ENCODE data around the gene OR2AG2. TPM values are rescaled to one million over a fixed set of nuclear protein-coding genes. Genes with fewer than 3 reads are reported as not detected.

Gene OR2AG2
- total RNA-seq, 1 donor from 2014 or later, result 0.54 TPM

GRCh38 chr11:6778518-6778917 lies 6.7 kb upstream of the OR2AG2 start:
- Mint-ChIP-seq H3K36me3 (ENCODE audit: low read depth) (no peaks in the 10 kb centered on the region), H3K4me3 (no peak overlapping the region), H3K27me3 (ENCODE audit: low read depth) (no peaks in the 10 kb centered on the region), H3K4me1 (no peaks in the 10 kb centered on the region), H3K9me3 (no peaks in the 10 kb centered on the region), H3K27ac (ENCODE audit: unreplicated experiment) (no peak overlapping the region)
- TF ChIP-seq CTCF (conservative IDR thresholded peaks at IDR 0.05), result no peak
- DNase-seq (ENCODE audit: low read depth, low spot score), result no peak

GRCh38 chr11:6757373-6757967 lies 14.3 kb downstream of the OR2AG2 start:
- Mint-ChIP-seq H3K36me3 (ENCODE audit: low read depth) (peaks cover under 1% of the 10 kb centered on the region), H3K4me3 (no peak overlapping the region), H3K27me3 (ENCODE audit: low read depth) (no peaks in the 10 kb centered on the region), H3K4me1 (peaks cover 9% of the 10 kb centered on the region), H3K27ac (ENCODE audit: unreplicated experiment) (no peak overlapping the region), H3K9me3 (peaks cover 6% of the 10 kb centered on the region)
- DNase-seq (ENCODE audit: low read depth, low spot score), result peak; percentile 48
- peak; percentile 69 for TF ChIP-seq CTCF (conservative IDR thresholded peaks at IDR 0.05)

GRCh38 chr11:6755953-6756347 lies 15.8 kb downstream of the OR2AG2 start:
- no peak for DNase-seq (ENCODE audit: low read depth, low spot score)
- no peak overlapping the region for H3K4me3 Mint-ChIP-seq
- no peaks in the 10 kb centered on the region for H3K27me3 Mint-ChIP-seq (ENCODE audit: low read depth)
- peaks cover 9% of the 10 kb centered on the region for H3K4me1 Mint-ChIP-seq
- no peaks in the 10 kb centered on the region for H3K36me3 Mint-ChIP-seq (ENCODE audit: low read depth)
- H3K9me3 Mint-ChIP-seq, result no peaks in the 10 kb centered on the region
- H3K27ac Mint-ChIP-seq (ENCODE audit: unreplicated experiment), result no peak overlapping the region
- no peak for TF ChIP-seq CTCF (conservative IDR thresholded peaks at IDR 0.05)

- DNase-seq (ENCODE audit: low read depth, low spot score), result peak; percentile 56
- peak; percentile 84 for TF ChIP-seq CTCF (conservative IDR thresholded peaks at IDR 0.05)
- no peaks in the 10 kb centered on the region for H3K27me3 Mint-ChIP-seq (ENCODE audit: low read depth)
- no peak overlapping the region for H3K4me3 Mint-ChIP-seq
- peaks cover 9% of the 10 kb centered on the region for H3K4me1 Mint-ChIP-seq
- H3K36me3 Mint-ChIP-seq (ENCODE audit: low read depth), result no peaks in the 10 kb centered on the region
- H3K27ac Mint-ChIP-seq (ENCODE audit: unreplicated experiment), result no peak overlapping the region
- no peaks in the 10 kb centered on the region for H3K9me3 Mint-ChIP-seq
These were observed 16.3 kb downstream of the OR2AG2 start for GRCh38 chr11:6755303-6755952.

- H3K4me3 Mint-ChIP-seq, result no peak overlapping the region
- H3K36me3 Mint-ChIP-seq (ENCODE audit: low read depth), result no peaks in the 10 kb centered on the region
- no peak overlapping the region for H3K27ac Mint-ChIP-seq (ENCODE audit: unreplicated experiment)
- TF ChIP-seq CTCF (conservative IDR thresholded peaks at IDR 0.05), result no peak
- no peaks in the 10 kb centered on the region for H3K4me1 Mint-ChIP-seq
- no peak for DNase-seq (ENCODE audit: low read depth, low spot score)
- H3K27me3 Mint-ChIP-seq (ENCODE audit: low read depth), result no peaks in the 10 kb centered on the region
- no peaks in the 10 kb centered on the region for H3K9me3 Mint-ChIP-seq
These were observed 24.6 kb downstream of the OR2AG2 start for GRCh38 chr11:6747097-6747668.

Measured in neural crest cell (in vitro differentiated cells).